8988T (cell line): ENCODE results near the gene TRIM56.
"Not testable (repeated sequence)": the region's sequence is repeated elsewhere in the genome, so short reads cannot be mapped to it uniquely, and the experiment has no call there.

Experiments
- DNase-seq: peaks from one replicate; pipeline ENCODE4 v3.0.0; 2011

The TRIM56 gene

DNA sequence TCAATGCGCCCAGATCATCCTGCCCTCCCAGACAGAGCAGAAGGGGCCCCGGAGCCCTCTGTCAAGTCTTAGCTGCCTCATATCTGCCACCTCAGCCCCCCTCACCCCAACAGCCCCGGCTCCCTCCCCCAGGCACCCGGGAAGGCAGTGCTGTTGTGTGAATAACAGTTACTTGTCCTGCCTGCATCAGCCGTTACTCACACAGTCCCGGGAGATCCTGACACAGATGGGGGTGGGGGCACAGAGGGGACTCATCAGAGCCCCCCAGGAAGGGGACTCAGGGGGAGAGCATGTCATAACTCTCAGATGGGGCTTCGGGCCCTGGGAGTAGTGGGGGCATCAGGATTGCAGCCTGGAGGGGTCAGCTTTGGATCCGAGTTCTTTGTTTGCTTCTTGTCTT, 29.2 kb downstream of the TRIM56 start:
- no peak for DNase-seq

DNA sequence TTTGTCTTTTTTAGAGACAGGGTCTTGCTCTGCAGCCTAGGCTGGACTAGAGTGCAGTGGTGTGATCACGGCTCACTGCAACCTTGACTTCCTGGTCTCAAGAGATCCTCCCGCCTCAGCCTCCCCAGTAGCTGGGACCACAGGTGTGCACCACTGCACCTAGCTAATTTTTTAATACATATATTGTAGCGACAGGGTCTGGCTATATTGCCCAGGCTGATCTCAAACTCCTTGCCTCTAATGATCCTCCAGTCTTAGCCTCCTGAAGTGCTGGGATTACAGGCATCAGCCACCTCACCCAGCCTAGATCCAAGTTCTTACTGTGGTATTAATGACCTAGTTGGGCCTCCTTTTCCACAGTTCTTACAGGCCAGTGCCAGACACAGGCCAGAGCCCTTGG, 29.9 kb downstream of the TRIM56 start:
- DNase-seq, result no peak

- DNase-seq, result no peak
Observed at GRCh38 chr7:101116898-101117297, 31.6 kb downstream of the TRIM56 start.

- no peak for DNase-seq
Observed at GRCh38 chr7:101118856-101119255, 33.6 kb downstream of the TRIM56 start.

DNA sequence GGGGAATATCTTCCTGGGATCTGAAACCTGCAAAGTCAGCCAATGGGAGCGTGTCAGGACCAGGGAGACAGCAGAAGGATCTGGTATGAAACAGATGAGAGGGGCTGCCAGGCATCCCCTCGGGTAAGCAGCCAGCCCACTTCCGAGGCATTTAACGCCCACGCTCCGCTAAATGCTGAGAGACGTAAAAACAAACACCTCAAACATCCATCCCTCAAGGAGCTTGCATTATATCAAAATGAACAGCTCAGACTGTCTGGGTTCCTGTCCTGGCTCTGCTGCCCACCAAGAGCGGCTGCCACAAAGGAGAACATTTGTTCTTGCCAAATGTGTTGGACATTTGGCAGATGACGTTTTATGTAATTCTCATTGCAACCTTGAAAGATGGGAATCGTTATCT, 34.6 kb downstream of the TRIM56 start:
- no peak for DNase-seq

GRCh38 chr7:101120315-101120714, 35.0 kb downstream of the TRIM56 start:
- DNase-seq, result no peak

GRCh38 chr7:101121631-101121990, 36.3 kb downstream of the TRIM56 start:
- DNase-seq, result not testable (repeated sequence)

DNA sequence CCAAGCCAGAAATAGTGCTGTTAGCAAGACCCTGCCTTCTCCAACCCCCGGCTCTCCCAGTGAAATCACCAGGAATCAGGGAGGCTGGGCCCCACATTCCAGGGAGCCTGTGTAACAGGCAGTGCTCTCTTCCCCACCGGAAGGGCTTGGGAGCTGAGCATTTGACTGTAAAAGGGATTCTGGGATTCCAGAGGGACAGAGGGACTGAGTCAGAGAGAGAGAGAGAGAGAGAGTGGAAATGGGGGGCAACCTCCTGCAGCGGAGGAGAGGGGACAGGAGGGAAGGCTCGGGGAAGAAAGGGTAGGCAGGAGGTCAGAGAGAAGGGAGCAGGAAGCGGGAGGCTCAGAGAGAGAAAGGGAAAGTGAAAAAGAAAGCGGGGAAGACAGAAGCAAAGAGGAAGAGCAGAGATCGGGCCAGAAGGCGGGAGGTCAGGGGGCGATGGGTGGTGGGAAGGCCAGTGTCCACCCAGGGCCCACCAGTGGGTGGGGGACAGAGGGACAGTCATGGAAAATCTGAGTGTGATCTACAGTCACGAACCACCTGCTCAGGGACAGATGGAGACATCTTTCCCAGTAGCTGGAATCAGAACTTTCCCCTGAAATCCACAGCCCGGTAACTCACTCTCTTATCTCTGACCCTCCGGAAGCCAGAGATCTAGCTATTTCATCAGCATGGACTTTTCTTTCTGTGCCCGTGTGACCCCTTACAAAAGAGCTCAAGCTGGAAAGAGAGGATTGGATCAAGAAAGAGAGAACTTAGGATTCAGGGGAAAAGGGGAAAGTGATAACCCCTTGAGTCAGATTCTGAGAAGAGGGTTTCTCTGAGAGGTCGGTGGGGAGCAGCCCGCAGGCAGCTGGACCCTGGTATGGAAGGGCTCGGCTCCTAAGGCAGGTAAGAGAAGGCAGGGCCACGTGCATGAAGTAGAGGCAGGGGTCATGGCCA, 37.0 kb downstream of the TRIM56 start:
- DNase-seq, result peak; percentile 65

GRCh38 chr7:101122933-101123702, 37.8 kb downstream of the TRIM56 start:
- DNase-seq, result no peak

DNA sequence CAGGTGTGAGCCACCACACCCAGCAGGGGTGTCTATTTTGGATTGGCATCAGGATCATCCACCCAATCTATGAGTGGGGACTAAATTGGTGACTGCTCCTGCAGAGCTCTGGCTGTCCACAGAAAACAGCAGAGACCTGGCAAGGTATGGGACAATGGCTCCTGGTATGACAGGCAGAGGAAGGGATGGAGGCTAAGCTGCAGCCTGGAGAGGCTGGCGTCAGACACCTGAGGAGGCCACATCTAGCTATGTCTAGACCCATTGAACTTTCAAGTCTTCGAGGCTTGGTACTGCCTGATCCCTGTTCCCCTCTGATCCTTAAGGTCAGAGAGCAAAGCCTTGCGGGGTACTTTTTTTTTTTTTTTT, 38.4 kb downstream of the TRIM56 start:
- no peak for DNase-seq

DNA sequence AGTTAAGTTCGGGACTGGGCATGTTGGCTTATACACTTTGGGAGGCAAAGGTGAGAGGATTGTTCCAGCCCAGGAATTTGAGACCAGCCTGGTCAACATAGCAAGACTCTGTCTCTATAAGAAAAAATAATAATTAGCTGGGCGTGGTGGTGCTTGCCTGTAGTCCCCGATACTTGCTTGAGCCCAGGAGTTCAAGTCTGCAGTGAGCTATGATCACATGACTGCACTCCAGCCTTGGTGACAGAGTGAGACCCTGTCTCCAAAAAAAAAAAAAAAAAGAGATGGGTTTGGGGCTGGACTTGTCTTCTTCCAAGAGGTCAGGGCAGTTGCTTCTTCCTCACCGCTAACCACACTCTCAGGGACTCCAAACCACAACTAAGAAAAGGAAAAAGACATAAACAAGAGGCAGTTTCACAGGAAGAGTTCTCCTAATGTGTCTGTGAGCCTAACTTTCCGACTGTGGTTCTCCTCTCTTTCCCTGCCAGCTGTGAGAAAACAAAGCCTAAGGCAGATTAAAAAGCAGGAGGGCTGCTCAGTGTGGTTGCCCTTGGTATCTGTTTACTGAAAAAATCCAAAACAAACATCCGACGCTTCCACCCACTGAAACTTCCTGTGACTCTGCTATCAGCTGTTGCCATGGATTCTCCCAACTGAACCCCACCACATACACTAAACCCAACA, 39.2 kb downstream of the TRIM56 start:
- DNase-seq, result no peak

GRCh38 chr7:101125989-101126650, 40.8 kb downstream of the TRIM56 start:
- no peak for DNase-seq

DNA sequence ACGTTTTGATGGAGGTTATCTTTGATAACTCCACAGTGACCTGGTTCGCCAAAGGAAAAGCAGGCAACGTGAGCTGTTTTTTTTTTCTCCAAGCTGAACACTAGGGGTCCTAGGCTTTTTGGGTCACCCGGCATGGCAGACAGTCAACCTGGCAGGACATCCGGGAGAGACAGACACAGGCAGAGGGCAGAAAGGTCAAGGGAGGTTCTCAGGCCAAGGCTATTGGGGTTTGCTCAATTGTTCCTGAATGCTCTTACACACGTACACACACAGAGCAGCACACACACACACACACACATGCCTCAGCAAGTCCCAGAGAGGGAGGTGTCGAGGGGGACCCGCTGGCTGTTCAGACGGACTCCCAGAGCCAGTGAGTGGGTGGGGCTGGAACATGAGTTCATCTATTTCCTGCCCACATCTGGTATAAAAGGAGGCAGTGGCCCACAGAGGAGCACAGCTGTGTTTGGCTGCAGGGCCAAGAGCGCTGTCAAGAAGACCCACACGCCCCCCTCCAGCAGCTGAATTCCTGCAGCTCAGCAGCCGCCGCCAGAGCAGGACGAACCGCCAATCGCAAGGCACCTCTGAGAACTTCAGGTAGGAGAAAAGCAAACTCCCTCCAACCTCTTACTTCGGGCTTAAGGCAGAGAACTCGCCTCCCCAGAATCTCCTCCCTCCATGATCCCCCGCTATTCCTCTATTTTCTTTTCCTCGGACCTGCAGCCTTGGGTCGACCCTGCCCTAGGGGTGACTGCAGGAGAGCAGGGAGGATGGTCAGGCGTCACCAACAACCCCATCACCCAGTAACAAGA, 41.6 kb downstream of the TRIM56 start, which contains the start of gene SERPINE1:
TSS of gene SERPINE1 (plus strand) at position 454 of the 809 bp plus-strand sequence. CDS start 1,290 bp downstream, outside the sequence.
- peak; percentile 78 for DNase-seq

- DNase-seq, result no peak
Observed at GRCh38 chr7:101127460-101128039, 42.3 kb downstream of the TRIM56 start.

DNA sequence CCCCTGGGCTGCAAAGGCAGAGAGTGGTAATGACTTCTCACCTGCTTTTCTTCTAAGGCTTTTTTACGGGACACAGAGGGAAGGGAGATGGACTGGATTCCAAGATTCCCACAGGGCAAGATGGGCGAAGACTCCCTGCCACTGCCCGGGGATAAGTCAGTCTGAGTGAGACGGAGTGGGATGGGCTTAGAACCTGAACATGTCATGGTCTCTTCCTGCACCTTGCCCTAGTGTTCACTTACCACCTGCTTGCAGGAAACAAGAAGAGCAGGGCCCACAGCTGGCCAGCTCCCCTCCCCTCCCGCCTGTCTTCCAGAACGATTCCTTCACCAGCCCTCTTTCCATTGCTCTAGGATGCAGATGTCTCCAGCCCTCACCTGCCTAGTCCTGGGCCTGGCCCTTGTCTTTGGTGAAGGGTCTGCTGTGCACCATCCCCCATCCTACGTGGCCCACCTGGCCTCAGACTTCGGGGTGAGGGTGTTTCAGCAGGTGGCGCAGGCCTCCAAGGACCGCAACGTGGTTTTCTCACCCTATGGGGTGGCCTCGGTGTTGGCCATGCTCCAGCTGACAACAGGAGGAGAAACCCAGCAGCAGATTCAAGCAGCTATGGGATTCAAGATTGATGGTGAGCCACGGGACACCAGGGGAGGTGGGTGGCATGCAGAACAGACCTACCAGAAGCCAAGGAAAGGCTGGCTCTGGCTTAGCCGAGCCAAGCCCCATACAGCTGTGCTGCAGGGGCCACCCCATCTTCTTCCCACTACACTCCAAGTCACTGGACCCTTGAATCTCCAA, 43.0 kb downstream of the TRIM56 start:
- DNase-seq, result no peak

GRCh38 chr7:101129603-101130117, 44.4 kb downstream of the TRIM56 start:
- no peak for DNase-seq

- DNase-seq, result not testable (repeated sequence)
Observed at GRCh38 chr7:101132626-101133600, 47.6 kb downstream of the TRIM56 start.

DNA sequence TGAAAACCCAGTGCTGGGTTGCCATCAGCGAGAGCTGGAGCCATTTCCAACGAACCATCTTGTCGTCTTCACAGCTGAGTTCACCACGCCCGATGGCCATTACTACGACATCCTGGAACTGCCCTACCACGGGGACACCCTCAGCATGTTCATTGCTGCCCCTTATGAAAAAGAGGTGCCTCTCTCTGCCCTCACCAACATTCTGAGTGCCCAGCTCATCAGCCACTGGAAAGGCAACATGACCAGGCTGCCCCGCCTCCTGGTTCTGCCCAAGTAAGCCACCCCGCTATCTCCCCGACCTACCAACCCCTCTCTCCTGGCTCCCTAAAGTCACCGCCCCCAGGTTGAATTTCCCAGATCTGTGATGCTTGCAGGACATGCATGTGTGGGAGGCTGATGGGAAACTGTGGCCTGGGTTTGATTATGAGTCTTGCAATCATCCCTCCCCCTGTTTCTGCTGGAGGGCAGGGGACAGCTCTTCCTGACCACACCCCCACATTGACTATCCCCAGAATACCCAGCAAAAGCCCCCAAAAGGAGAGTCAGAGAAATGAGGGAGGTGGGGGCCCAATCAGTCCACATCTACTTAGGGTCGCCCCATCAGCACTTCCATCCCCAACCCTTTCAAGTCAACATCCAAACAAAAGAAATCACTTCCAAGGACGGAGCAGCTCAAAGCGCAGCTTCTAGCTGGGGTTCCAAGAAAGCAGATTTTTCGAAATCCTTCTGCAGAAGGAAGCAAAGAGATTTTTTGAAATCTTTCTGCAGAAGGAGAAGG, 48.5 kb downstream of the TRIM56 start:
- no peak for DNase-seq
